HG03159 (cell line): ENCODE measurements around the gene ETS1.
A peak's percentile ranks its signal among the peaks of the same experiment; 100 is the strongest.

Experiments
- ATAC-seq: cut with Tn5 transposase; IDR thresholded peaks from one replicate; pipeline ENCODE4 v1.9.1; 2021; ENCODE audit warnings: mild to moderate bottlenecking, moderate library complexity; ENCODE audit not compliant: unreplicated experiment

ETS1 gene

GRCh38 chr11:128490092-128490491, 97.3 kb downstream of the ETS1 start:
- no peak for ATAC-seq

DNA sequence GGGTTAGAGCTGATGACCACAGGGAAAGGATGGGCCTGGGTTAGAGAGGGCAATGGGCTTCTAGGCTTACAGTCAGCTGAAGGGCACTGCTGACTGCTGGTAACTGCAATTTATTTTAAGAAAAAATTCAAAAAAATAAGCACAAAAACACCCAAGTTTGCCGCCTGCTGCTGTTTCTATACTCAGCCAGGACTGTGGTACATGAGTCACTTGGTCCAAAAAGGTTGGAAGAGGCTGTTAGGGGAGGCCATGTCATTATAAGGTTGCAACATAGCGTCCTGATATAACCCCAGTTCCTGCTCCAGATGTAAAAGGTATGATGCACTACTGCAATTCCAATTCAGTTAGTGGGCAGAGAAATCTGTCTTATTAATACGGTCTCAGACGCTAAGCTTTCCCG, 98.9 kb downstream of the ETS1 start:
- no peak for ATAC-seq

DNA sequence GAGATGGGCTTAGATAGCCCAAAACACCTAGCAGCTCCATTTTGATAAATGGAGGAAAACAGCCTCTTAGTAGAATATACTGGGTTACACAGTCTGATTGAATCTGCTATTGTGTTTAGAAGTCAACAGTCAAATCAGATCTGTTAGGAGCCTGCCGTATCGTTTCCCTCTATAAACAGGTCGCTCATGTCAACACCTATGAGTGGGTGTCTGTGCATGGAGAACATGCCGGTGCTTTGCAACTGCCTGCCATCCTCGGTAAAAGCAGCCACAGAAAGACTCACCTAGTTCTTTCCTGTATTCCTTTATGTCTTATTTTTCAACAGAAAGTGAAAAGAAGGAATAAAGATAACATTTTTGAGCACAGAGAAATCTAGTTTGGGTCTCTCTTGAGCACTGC, 99.4 kb downstream of the ETS1 start:
- no peak for ATAC-seq

- ATAC-seq, result no peak
These were observed 103.2 kb downstream of the ETS1 start for GRCh38 chr11:128484172-128484571.

DNA sequence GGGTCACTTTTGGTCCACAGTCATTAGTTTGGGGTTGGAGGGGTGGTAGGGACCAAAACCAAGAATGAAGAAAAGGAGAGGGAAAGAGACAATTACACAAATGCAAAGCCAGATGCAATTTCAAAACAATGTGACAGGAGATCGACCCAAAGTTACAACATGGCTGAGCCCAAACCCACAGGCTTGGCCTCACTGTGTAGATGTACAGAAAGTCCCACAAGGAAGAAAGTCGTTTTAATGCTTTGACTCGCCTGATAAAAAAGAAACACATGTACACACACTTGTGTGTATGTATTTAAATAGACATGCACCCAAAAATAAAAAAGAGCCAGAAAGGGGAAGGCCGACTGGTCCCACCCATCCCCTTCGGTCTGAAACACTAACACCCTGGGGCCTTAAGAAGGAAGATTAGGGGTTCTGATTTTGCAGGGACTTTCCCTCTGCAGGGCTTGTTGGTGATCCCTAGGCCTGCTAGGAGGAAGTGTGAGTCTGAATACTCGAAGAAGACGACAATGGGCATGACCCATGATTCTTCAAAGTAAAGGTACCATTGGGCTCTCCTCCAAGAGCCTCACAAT, 104.1 kb downstream of the ETS1 start:
- ATAC-seq, result peak; percentile 48

- peak; percentile 47 for ATAC-seq
These were observed 104.7 kb downstream of the ETS1 start for GRCh38 chr11:128482512-128483191.

- no peak for ATAC-seq
These were observed 105.3 kb downstream of the ETS1 start for GRCh38 chr11:128482092-128482491.

DNA sequence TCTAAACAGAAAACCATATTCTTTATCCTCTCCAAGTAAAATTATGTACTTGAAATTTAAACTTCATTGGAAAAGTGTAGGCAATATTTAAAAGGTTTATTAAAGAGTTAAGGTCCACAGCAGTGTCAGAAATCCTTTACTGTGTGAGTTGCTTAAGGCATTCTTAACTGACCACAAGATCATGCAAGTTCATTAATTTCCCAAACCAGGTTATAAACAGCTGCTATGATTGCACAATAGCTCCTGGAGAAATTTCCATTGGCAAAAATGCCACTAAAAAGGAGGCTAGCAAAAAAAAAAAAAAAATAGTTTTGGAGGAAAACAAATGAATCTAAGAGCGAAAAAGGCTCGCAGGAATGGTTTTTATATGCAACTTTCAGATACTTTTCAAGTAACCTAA, 106.2 kb downstream of the ETS1 start:
- no peak for ATAC-seq

GRCh38 chr11:128480665-128481064, 106.7 kb downstream of the ETS1 start:
- ATAC-seq, result no peak

DNA sequence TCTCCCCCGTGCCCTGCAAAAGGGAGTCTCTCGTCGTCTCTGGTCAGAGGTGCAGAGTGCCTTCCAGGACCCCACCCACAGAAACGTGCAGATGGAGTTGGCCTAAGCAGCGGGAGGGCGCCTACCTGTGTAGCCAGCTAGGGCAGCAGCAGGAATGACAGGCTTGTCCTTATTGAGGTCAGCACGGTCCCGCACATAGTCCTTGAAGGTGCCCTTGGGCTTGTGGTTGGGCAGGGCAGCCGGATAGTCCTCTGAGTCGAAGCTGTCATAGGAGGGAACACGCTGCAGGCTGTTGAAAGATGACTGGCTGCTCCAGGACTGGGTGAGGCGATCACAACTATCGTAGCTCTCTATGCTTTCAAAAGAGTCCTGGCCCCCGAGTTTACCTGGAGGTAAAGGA, 107.3 kb downstream of the ETS1 start:
- ATAC-seq, result no peak

GRCh38 chr11:128479144-128479543, 108.2 kb downstream of the ETS1 start:
- ATAC-seq, result no peak

- no peak for ATAC-seq
These were observed 109.1 kb downstream of the ETS1 start for GRCh38 chr11:128478305-128478704.

DNA sequence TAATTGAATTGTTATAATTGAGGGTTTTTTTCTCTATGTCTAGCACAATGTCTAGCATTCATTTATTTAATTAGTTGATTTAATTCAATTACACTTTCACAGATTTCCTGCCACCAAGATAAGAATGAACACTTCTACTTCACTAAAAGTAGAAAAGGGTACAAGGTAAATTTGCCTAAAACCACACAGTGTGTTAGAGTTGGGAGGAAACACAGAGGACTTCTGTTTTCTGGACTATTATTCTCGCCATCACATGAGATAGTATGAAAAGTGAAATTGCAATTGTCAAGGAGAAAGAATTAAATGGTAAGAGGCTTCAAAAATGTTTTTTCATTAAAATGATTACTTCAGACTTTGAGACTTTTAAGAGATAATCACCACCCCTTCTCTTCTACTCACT, 109.5 kb downstream of the ETS1 start:
- no peak for ATAC-seq

DNA sequence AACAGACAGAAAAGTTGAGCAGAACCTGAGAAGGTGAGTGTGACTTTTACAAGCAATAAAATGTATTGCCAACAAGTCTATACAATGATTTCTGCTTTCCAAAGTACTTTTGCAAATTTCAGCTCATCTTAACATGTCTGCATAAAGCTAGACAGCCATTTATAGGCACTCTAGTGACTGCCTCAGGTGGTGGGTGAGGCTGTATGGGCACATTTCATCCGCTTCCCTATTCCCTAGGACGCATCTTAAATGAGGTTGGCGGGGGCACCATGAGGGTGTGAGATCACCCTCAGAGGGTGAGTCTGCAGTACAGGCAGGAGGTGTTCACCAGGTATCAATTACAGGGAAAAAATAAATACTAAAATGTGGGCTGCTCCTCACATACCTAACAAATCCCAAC, 110.1 kb downstream of the ETS1 start:
- no peak for ATAC-seq

GRCh38 chr11:128476729-128477128, 110.6 kb downstream of the ETS1 start:
- no peak for ATAC-seq

- no peak for ATAC-seq
These were observed 111.3 kb downstream of the ETS1 start for GRCh38 chr11:128476049-128476448.

DNA sequence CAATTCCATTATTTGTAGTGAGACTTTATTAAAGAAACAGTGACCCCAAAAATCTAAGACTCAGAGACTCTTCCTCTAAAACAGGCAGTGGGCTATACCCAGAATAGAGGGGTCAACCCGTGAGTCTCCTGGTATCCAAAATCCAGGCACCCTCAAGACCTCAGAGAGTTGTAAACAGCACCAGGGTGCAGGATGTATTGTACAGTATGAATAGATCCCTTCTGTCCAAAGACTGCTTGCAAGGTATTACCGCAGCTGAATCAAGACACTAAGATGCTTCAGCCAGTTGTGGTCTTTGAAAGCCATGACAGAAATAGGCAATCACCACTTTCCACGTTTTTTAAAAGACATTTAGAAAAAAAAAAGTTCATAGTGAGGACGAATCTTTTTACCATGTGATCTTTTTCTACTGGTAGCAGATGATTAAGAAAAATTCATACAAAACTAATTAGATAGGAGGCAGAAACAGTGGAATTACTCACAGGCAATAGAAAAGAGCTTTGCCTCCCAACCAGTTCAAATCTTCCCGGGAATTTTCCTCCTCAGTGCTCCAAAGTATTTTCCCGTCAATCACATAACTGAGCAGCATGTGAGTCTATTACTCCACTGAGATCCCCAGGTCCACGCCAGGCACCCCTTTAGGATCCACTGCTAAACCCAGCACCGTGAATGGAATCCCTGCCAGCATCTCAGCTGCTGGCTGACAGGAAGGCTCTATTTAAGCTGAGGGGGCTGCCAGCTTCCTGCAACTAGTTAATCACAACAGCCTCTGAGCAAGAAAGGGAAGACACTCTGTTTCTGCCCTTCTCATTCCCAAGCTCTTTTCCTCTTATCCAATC, 113.1 kb downstream of the ETS1 start:
- ATAC-seq, result no peak

DNA sequence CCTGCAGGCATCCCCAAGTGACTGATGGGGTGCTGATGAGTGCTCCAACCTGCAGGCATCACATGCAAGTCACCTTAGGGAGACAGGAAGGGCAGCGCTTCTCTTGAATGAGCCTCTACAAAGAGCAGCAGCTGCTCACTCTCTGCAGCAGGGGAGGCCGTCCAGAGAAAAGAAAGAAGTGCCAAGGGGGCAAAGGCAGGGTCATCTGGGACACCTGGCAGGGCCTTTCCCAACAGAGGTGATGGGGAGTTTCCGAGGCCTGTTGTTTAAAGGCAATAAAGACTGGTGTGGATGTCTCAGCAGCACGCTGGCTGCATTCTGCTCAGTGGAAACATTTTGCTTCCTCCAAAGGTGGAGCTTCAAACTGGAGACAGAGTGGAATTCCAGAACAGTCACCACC, 113.7 kb downstream of the ETS1 start:
- no peak for ATAC-seq

DNA sequence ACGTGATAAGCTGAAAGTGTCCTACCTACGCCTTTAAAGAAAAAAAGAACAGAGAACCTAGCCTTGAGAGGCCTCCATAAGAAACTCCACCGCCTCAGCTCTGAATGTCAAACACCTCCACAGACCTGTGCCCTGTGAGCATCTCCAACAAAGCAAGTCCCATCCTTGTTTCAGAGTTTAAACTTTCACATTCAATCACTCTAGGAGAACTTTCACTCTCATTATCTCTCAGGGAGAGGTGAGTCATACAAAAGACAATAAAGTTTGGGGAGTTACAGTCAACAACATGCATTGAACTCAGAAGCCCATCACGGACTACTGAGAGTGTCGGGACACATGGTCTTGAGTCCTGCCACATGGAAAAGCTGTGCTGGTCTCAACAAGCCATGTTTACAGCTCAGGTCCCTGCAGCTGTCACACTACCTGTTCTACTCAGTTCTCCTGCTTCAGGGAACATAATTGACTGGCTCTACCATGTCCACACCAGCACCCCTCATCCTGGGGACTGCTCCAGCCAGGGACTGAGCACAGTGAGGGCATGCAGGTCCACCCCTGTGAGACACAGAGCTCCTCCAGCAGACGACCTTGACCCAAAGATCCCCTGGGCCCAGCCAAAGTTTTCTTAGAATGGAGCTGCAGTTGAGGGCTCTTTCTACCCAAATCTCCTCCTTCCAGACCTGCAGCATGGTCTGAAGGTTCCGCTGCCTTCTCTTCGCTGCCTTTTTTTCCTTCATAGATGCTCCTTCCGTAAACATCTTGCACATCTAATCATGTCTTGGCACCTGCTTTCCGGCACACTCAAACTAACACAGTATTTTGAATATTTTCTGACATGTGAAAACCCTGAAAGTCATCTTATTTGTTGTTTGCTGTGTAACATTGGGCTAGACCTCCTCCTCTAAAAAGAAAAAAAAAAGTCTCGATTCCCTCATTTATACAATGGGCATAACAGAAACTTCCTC, 114.9 kb downstream of the ETS1 start:
- ATAC-seq, result peak; percentile 48

DNA sequence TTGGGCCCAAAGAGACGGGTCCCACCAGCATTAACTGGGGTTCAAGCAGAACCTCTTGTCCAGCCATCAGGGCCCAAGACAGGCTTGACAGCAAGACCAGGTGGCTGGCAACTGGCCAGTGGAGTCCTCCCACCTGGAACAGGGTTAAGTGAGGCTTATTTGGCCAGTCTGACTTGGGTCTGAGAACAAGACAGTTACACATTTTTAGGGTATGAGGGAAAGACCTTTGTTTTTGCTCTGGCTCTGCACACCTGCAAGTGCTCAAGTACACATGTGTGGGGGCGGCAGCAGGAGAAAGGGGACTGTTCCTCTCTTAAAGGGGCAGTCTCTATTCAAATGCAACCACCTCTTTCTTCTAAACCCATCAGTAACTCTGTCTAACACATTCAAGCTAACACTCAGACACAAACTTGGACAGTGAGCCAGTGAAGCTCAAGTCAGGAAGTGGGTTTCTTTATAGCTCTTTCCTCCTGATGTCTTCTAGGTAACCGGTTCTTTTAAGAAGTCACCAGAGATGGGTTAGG, 116.2 kb downstream of the ETS1 start:
- ATAC-seq, result peak; percentile 46

- no peak for ATAC-seq
These were observed 117.3 kb downstream of the ETS1 start for GRCh38 chr11:128470081-128470480.
